ENCODE measurements around the gene DBN1. TPM values are rescaled to one million over a fixed set of nuclear protein-coding genes. Genes with fewer than 3 reads are reported as not detected.

The DBN1 gene
- total RNA-seq, 1 donor from 2014 or later, result 274 TPM

- Mint-ChIP-seq H3K4me3 (ENCODE audit: unreplicated experiment) (no peak overlapping the region), H3K36me3 (ENCODE audit: low read depth) (no peaks in the 10 kb centered on the region), H3K4me1 (ENCODE audit: low read depth) (peaks cover 33% of the 10 kb centered on the region), H3K27ac (ENCODE audit: unreplicated experiment) (peak overlapping the region; percentile 86), H3K27me3 (ENCODE audit: low read depth) (no peaks in the 10 kb centered on the region), H3K9me3 (ENCODE audit: low read depth) (no peaks in the 10 kb centered on the region)
- TF ChIP-seq CTCF (IDR thresholded peaks at IDR 0.05), result peak; percentile 99
- no peak for DNase-seq (ENCODE audit: low spot score)
These were observed 27.5 kb upstream of the DBN1 start for GRCh38 chr5:177500685-177501522.

DNA sequence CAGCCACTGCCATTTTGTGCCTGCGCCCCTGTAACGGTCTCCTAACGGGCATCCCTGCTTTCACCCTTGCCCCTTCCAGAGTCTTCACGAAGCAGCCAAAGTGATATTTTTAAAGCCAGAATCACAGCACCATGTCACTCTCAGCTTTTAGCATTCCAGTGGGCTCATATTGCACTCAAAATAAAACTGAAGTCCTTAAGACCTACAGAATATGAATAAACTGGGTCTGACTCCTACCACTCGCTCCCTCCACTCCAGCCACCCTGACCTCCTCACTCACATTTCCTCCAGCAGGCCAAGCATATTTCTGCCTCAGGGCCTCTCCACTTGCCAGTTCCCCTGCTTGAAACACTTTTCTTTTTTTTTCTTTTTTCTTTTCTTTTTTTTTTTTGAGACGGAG is 26.4 kb upstream of the DBN1 start:
- peak overlapping the region; percentile 86 for H3K27ac Mint-ChIP-seq (ENCODE audit: unreplicated experiment)
- no peak for DNase-seq (ENCODE audit: low spot score)
- no peak overlapping the region for H3K4me3 Mint-ChIP-seq (ENCODE audit: unreplicated experiment)
- H3K36me3 Mint-ChIP-seq (ENCODE audit: low read depth), result no peaks in the 10 kb centered on the region
- peaks cover 40% of the 10 kb centered on the region for H3K4me1 Mint-ChIP-seq (ENCODE audit: low read depth)
- no peak for TF ChIP-seq CTCF (IDR thresholded peaks at IDR 0.05)
- H3K9me3 Mint-ChIP-seq (ENCODE audit: low read depth), result no peaks in the 10 kb centered on the region
- no peaks in the 10 kb centered on the region for H3K27me3 Mint-ChIP-seq (ENCODE audit: low read depth)

GRCh38 chr5:177498013-177498787 is 24.8 kb upstream of the DBN1 start:
- Mint-ChIP-seq H3K36me3 (ENCODE audit: low read depth) (peaks cover 2% of the 10 kb centered on the region), H3K27me3 (ENCODE audit: low read depth) (no peaks in the 10 kb centered on the region), H3K27ac (ENCODE audit: unreplicated experiment) (peak overlapping the region; percentile 95), H3K9me3 (ENCODE audit: low read depth) (no peaks in the 10 kb centered on the region), H3K4me1 (ENCODE audit: low read depth) (peaks cover 56% of the 10 kb centered on the region), H3K4me3 (ENCODE audit: unreplicated experiment) (peak overlapping the region; percentile 89)
- DNase-seq (ENCODE audit: low spot score), result no peak
- TF ChIP-seq CTCF (IDR thresholded peaks at IDR 0.05), result no peak

DNA sequence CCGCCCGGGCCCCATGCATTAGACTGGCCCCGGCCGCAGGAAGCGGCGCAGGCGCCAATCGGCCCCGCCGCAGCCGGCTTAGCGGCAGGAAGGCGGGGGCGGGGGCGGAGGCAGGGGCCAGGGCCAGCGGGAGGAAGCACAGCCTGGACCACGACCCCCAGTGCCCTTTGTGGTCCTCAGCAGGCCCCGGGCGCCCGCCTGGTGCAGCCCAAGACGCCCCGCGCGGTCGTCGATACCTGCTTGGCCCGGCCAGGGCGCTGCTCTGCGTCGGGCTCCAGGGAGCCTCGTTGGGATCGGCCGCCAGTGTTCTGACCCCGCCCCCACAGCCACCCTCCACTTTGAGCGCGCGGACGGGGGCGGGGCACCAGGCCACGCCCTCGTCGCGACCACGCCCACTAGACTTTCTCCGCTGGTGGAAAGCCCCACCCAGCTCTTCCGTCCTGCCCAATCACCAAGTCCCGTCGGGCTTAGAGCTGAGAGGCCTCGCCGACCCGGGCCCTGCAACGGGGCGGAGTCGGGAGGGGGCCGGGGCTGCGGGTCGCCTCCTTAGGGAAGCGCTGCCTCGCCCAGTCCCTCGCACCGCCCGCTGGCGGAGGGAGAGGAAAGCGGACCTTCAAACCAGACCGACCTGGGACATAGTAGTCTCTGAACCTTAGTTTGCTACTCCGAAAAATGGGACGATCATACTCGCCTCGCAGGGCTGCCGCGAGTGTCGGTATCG is 24.0 kb upstream of the DBN1 start, which contains the start of gene PDLIM7:
PDLIM7 (minus strand) TSS at position 313 of the 721 bp plus-strand sequence. CDS start 1,092 bp downstream, outside the sequence.
- Mint-ChIP-seq H3K4me1 (ENCODE audit: low read depth) (peaks cover 64% of the 10 kb centered on the region), H3K27me3 (ENCODE audit: low read depth) (no peaks in the 10 kb centered on the region), H3K27ac (ENCODE audit: unreplicated experiment) (peak within 1 kb of the TSS; percentile 95), H3K36me3 (ENCODE audit: low read depth) (peaks cover 9% of the 10 kb centered on the region), H3K9me3 (ENCODE audit: low read depth) (no peaks in the 10 kb centered on the region), H3K4me3 (ENCODE audit: unreplicated experiment) (peak within 1 kb of the TSS; percentile 89)
- no peak for DNase-seq (ENCODE audit: low spot score)
- TF ChIP-seq CTCF (IDR thresholded peaks at IDR 0.05), result no peak

All from chondrocyte (in vitro differentiated cells).